Ascending aorta (tissue), 2 donors: ENCODE results near the gene MPO. TPM values are rescaled to one million over a fixed set of nuclear protein-coding genes. Genes with fewer than 3 reads are reported as not detected.

Experiments
- DNase-seq, 2 donors: peaks; one replicate each; pipeline ENCODE4 v3.0.0-alpha.2; 2019; ENCODE audit warnings: low spot score in 2 of 2
- H3K27ac ChIP-seq, 2 donors: fragments of 200-600 bp; sonication (generic); one replicate each; pipeline ENCODE4 v1.5.1; 2016 to 2017; ENCODE audit warnings: mild to moderate bottlenecking in 1 of 2
- H3K27me3 ChIP-seq: fragments of 200-600 bp; sonication (generic); one replicate; pipeline ENCODE4 v1.5.1; 2017
- H3K36me3 ChIP-seq, 2 donors: fragments of 200-600 bp; sonication (generic); one replicate each; pipeline ENCODE4 v1.5.1; 2016
- H3K4me1 ChIP-seq, 2 donors: fragments of 200-600 bp; sonication (generic); one replicate each; pipeline ENCODE4 v1.5.1; 2016 to 2017; ENCODE audit warnings: mild to moderate bottlenecking in 1 of 2
- H3K4me3 ChIP-seq, 2 donors: fragments of 200-600 bp; sonication (generic); one replicate each; pipeline ENCODE4 v1.5.1; 2016 to 2017; ENCODE audit warnings: mild to moderate bottlenecking in 1 of 2
- H3K9me3 ChIP-seq, 2 donors: fragments of 200-600 bp; sonication (generic); one replicate each; pipeline ENCODE4 v1.5.1; 2016
- CTCF ChIP-seq, 3 experiments: fragments of 200-600 bp in 2 of 3; fragments of 450-650 bp in 1 of 3; sonication (generic) in 2 of 3; IDR thresholded peaks; one replicate each; pipeline ENCODE4 v1.5.1; 2016 to 2019; ENCODE audit warnings: antibody characterized with exemption in 3 of 3, mild to moderate bottlenecking in 1 of 3, moderate library complexity in 1 of 3
- intact Hi-C: fragments of 100-400 bp; cut with DNase I; formaldehyde crosslinking; loops from one replicate; pipeline ENCODE4 v1.15.1; 2023
- total RNA-seq: library from RNA; depleted of rRNA; stranded (reverse); fragments of >200 nt; gene quantifications from one replicate; pipeline ENCODE4 v1.1.0, GENCODE V29; 2016

Gene MPO
- total RNA-seq, 1 donor from 2014 or later = 1.8 TPM

GRCh38 chr17:58316260-58316960 lies 35.7 kb upstream of the MPO start:
- intact Hi-C loops = no loop called here

GRCh38 chr17:58315750-58316149 lies 35.0 kb upstream of the MPO start:
- intact Hi-C loops = no loop called here
- Histone ChIP-seq H3K27ac (no peak overlapping the region), H3K4me3 (no peak overlapping the region), H3K27me3 (no peaks in the 10 kb centered on the region), H3K36me3 (peaks cover 0 to 4% of the 10 kb centered on the region in 2 donors), H3K9me3 (no peaks in the 10 kb centered on the region), H3K4me1 (no peaks in the 10 kb centered on the region)
- no peak for DNase-seq
- TF ChIP-seq CTCF (IDR thresholded peaks at IDR 0.05) = no peak

More at GRCh38 chr17:58316260-58316960, 35.7 kb upstream of the MPO start:
- Histone ChIP-seq H3K36me3 (peaks cover 0 to 2% of the 10 kb centered on the region in 2 donors), H3K27ac (no peak overlapping the region), H3K27me3 (no peaks in the 10 kb centered on the region), H3K4me3 (no peak overlapping the region), H3K4me1 (no peaks in the 10 kb centered on the region), H3K9me3 (no peaks in the 10 kb centered on the region)
- peak in 1 of 2 donors; percentile 50 for DNase-seq
- no peak for TF ChIP-seq CTCF (IDR thresholded peaks at IDR 0.05)

DNA sequence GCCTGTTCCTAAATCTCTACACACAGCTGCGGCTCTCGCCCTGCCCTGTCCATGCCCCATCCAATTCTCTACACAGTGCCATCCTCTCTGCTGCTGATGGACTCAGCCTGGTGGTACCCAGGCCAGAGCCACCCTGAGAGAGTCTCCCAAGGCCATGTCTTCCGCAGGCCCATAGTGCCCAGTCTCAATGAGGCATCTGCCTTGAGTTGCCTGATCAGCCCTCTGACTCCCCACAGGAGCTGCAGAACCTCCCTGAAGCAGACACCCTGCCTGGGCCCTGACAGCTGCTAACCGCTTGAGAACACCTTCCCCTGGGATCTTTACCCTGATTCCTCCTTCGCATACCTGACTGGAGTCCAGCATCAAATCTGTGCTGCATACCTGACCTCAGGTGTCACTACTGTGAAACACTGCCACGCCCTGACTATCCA lies 34.6 kb upstream of the MPO start:
- no peak for TF ChIP-seq CTCF (IDR thresholded peaks at IDR 0.05)
- intact Hi-C loops = no loop called here
- H3K27ac ChIP-seq = no peak overlapping the region
- no peaks in the 10 kb centered on the region for H3K9me3 ChIP-seq
- H3K27me3 ChIP-seq = no peaks in the 10 kb centered on the region
- peak in 1 of 2 donors; percentile 24 for DNase-seq
- H3K4me1 ChIP-seq = no peaks in the 10 kb centered on the region
- H3K4me3 ChIP-seq = no peak overlapping the region
- peaks cover 0 to 6% of the 10 kb centered on the region in 2 donors for H3K36me3 ChIP-seq

DNA sequence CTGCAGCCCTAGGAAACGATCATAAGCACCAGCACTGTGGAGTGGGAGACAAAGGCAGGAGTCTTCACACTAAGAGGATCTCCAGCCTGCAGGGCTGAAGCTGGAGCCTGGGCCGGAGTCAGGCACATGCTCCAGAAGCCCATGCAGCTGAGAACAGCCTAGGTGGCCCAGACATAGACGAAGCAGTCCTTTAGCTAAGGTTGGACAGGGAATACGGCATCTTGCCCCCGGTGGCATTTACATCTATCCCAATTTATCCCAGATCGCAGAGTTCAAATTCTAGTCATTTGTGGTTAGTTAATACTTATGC lies 33.9 kb upstream of the MPO start:
- H3K9me3 ChIP-seq = no peaks in the 10 kb centered on the region
- peaks cover 0 to 12% of the 10 kb centered on the region in 2 donors for H3K36me3 ChIP-seq
- intact Hi-C loops = no loop called here
- no peaks in the 10 kb centered on the region for H3K27me3 ChIP-seq
- H3K4me3 ChIP-seq = no peak overlapping the region
- H3K27ac ChIP-seq = no peak overlapping the region
- TF ChIP-seq CTCF (IDR thresholded peaks at IDR 0.05) = no peak
- no peaks in the 10 kb centered on the region for H3K4me1 ChIP-seq
- DNase-seq = peak in 1 of 2 donors; percentile 39

DNA sequence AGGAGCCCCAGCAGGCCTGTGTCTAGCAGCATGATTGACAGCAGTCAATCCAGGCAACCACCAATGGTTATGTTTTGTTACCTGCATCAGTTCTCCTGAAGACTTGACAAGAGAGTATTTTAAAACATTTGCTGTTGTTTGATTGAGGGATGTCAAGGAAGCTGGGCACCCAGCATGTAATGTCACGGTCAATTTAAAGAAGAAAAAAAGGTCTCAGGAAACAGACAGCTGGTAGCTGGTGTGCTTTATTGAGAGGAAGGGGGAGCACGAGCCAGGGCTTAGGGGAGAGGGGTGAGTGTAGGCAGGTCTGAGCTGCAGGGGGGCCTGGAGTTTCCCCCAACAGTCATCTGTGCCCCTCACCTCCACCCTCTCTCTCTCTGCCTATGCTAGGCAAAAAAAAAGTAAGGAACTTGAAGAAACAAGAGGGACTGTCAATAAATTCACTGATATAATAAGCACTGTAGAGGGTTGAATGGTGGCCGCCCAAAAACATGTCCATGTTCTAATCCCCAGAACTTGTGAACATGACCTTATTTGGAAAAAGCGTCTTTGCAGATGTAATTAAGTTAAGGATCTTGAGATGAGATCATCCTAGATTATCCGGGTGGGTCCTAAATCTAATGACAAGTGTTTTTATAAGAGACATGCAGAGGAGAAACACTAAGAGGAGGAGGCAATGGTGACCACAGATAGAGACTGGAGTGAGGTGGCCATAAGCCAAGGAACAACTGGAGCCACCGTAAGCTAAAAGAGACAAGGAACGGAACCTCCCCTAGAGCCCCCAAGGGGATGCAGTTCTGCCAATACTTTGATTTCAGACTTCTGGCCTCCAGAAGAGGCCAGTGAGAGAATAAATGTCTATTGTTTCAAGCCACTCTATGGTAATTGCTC lies 33.3 kb upstream of the MPO start:
- intact Hi-C loops = no loop called here
- Histone ChIP-seq H3K27me3 (no peaks in the 10 kb centered on the region), H3K4me3 (no peak overlapping the region), H3K27ac (no peak overlapping the region), H3K9me3 (no peaks in the 10 kb centered on the region), H3K4me1 (no peaks in the 10 kb centered on the region), H3K36me3 (peaks cover 0 to 17% of the 10 kb centered on the region in 2 donors)
- peak in 1 of 2 donors; percentile 25 for DNase-seq
- no peak for TF ChIP-seq CTCF (IDR thresholded peaks at IDR 0.05)
